Measurements from ENCODE around the gene ZKSCAN1. TPM values are rescaled to one million over a fixed set of nuclear protein-coding genes. Genes with fewer than 3 reads are reported as not detected.

The ZKSCAN1 gene
- total RNA-seq, 1 experiment from 2014 or later = 29.8 TPM

- H4K20me1 ChIP-seq (ENCODE audit: control insufficient read depth, insufficient read depth, insufficient read length) = no peaks in the 10 kb centered on the region
- no peaks in the 10 kb centered on the region for H3K36me3 Mint-ChIP-seq (ENCODE audit: insufficient read depth in 1 of 3, low read depth in 3 of 3)
- H3K27ac ChIP-seq (ENCODE audit: insufficient read length, low read depth, low read length) = no peak overlapping the region
- peaks cover 5 to 6% of the 10 kb centered on the region in 2 experiments for H3K4me1 Mint-ChIP-seq
- H3K27ac Mint-ChIP-seq = no peak overlapping the region; a peak in 1 of 7 replicates
- H3K18ac ChIP-seq (ENCODE audit: insufficient read length, low read depth, low read length) = no peak overlapping the region
- H3K27me3 Mint-ChIP-seq (ENCODE audit: low read depth) = peaks cover 10% of the 10 kb centered on the region
- no peaks in the 10 kb centered on the region for H3K79me2 ChIP-seq (ENCODE audit: insufficient read depth, low read length)
- H3K4me1 ChIP-seq (ENCODE audit: insufficient read depth, low read length) = no peaks in the 10 kb centered on the region
- no peak overlapping the region for H3K4me3 Mint-ChIP-seq
- H2BK12ac ChIP-seq (ENCODE audit: insufficient read length, low read depth, low read length) = no peak overlapping the region
- no peak overlapping the region for H2AFZ ChIP-seq (ENCODE audit: low read length)
- H2BK15ac ChIP-seq (ENCODE audit: low read depth, low read length) = no peak overlapping the region
- no peaks in the 10 kb centered on the region for H3K9me3 ChIP-seq (ENCODE audit: control insufficient read depth, low read depth, low read length)
- no peak overlapping the region for H2BK5ac ChIP-seq (ENCODE audit: insufficient read length, low read length)
- no CpG with 5 or more reads among the region's 21 CpGs for WGBS (ENCODE audit: extremely low coverage, insufficient read length, low lambda C conversion rate)
- no peak overlapping the region for H3K4ac ChIP-seq (ENCODE audit: low read depth, low read length)
- no peak overlapping the region for H3K14ac ChIP-seq (ENCODE audit: insufficient read depth, low read length)
- H4K5ac ChIP-seq (ENCODE audit: insufficient read length, low read depth, low read length) = no peak overlapping the region
- H2BK20ac ChIP-seq (ENCODE audit: low read depth, low read length, poor library complexity, severe bottlenecking) = no peak overlapping the region
- no peak overlapping the region for H4K91ac ChIP-seq (ENCODE audit: insufficient read length, low read depth, low read length)
- no peak overlapping the region for H3K56ac ChIP-seq (ENCODE audit: insufficient read length, low read depth, low read length)
- no peak overlapping the region for H3K9ac ChIP-seq (ENCODE audit: extremely low read depth, insufficient read length, low read length)
- no peak overlapping the region for H3K4me2 ChIP-seq (ENCODE audit: insufficient read depth, insufficient read length, low read length)
- no peak overlapping the region for H4K8ac ChIP-seq (replicated peaks; ENCODE audit: insufficient read length, low read depth, low read length)
- H3K23ac ChIP-seq (ENCODE audit: insufficient read length, low read depth, low read length) = no peak overlapping the region
- no peak overlapping the region for H2AK5ac ChIP-seq (ENCODE audit: insufficient read length, low read length)
- no peaks in the 10 kb centered on the region for H3K23me2 ChIP-seq (ENCODE audit: insufficient read length, low read depth, low read length, poor library complexity, severe bottlenecking)
- DNase-seq = no peak
- no peaks in the 10 kb centered on the region for H3K79me1 ChIP-seq (ENCODE audit: insufficient read depth, low read depth, low read length, poor library complexity, severe bottlenecking)
- H3K27me3 ChIP-seq (ENCODE audit: insufficient read depth, low read length) = no peaks in the 10 kb centered on the region
- H3K9me3 Mint-ChIP-seq = no peaks in the 10 kb centered on the region; a peak in 2 of 5 replicates
- H2BK120ac ChIP-seq (ENCODE audit: low read depth, low read length, poor library complexity, severe bottlenecking) = no peak overlapping the region
- no peak for TF ChIP-seq CTCF (conservative IDR thresholded peaks at IDR 0.05)
- H3T11ph ChIP-seq (ENCODE audit: low read length) = no peak overlapping the region
These were observed 22.9 kb upstream of the ZKSCAN1 start for GRCh38 chr7:99992330-99993038.

All from H9 (cell line).